Fibroblast of lung (primary cell): Measurements from ENCODE around the gene GPR119. TPM values are rescaled to one million over a fixed set of nuclear protein-coding genes. Genes with fewer than 3 reads are reported as not detected.

Experiments
- DNase-seq, 2 donors: peaks; one replicate each; pipeline versions ENCODE4 v3.0.0 to v3.0.0-alpha.2; 2010; ENCODE audit warnings: low read depth in 2 of 2
- H2AFZ ChIP-seq: 2 replicates; pipeline ENCODE4 v1.5.1; 2012; ENCODE audit warnings: low read length, control low read depth, inconsistent platforms
- H3K27ac ChIP-seq: 2 replicates; pipeline ENCODE4 v1.5.1; 2011; ENCODE audit warnings: low read length, control low read depth; ENCODE audit not compliant: insufficient read depth
- H3K27me3 ChIP-seq: 2 replicates; pipeline ENCODE4 v1.5.1; 2011; ENCODE audit warnings: mild to moderate bottlenecking, low read length; ENCODE audit not compliant: control insufficient read depth, insufficient read depth
- H3K36me3 ChIP-seq: 2 replicates; pipeline ENCODE4 v1.5.1; 2011; ENCODE audit warnings: low read length; ENCODE audit not compliant: control insufficient read depth, insufficient read depth
- H3K4me1 ChIP-seq: 2 replicates; pipeline ENCODE4 v1.5.1; 2011; ENCODE audit warnings: low read length; ENCODE audit not compliant: control insufficient read depth, insufficient read depth; ENCODE audit errors: extremely low read depth
- H3K4me2 ChIP-seq: 2 replicates; pipeline ENCODE4 v1.5.1; 2011; ENCODE audit warnings: low read length, control low read depth; ENCODE audit not compliant: insufficient read depth; ENCODE audit errors: extremely low read depth
- H3K4me3 ChIP-seq, 4 experiments: fragments of 200-600 bp in 1 of 4; sonication (generic) in 1 of 4; replicated peaks in 1 of 4; 2 replicates each; pipeline ENCODE4 v1.5.1; 2011 to 2016; ENCODE audit warnings: low read length in 4 of 4, low read depth in 3 of 4, mild to moderate bottlenecking in 3 of 4, control low read depth in 2 of 4, inconsistent platforms in 1 of 4, mixed read lengths in 1 of 4; ENCODE audit not compliant: insufficient read depth in 1 of 4; ENCODE audit errors: control extremely low read depth in 1 of 4
- H3K79me2 ChIP-seq: 2 replicates; pipeline ENCODE4 v1.5.1; 2012; ENCODE audit warnings: mild to moderate bottlenecking, low read length, inconsistent platforms; ENCODE audit not compliant: control insufficient read depth, insufficient read depth
- H3K9ac ChIP-seq: 2 replicates; pipeline ENCODE4 v1.5.1; 2011; ENCODE audit warnings: mild to moderate bottlenecking, low read length, control low read depth; ENCODE audit not compliant: insufficient read depth
- H3K9me3 ChIP-seq: 2 replicates; pipeline ENCODE4 v1.5.1; 2012; ENCODE audit warnings: low read depth, low read length; ENCODE audit not compliant: control insufficient read depth, insufficient read depth
- H4K20me1 ChIP-seq: 2 replicates; pipeline ENCODE4 v1.5.1; 2011; ENCODE audit warnings: low read length; ENCODE audit not compliant: control insufficient read depth, insufficient read depth; ENCODE audit errors: extremely low read depth
- EZH2 ChIP-seq: IDR thresholded peaks from 2 replicates; pipeline ENCODE4 v1.5.1; 2012; ENCODE audit warnings: low read length, control low read depth, mild to moderate bottlenecking; ENCODE audit errors: missing control alignments
- polyA plus RNA-seq, 2 donors: library from polyadenylated mRNA; depleted of rRNA in 1 of 2; stranded (reverse) in 1 of 2; unstranded in 1 of 2; fragments of >200 nt; gene quantifications; 2 replicates each; pipeline ENCODE4 v1.2.1, GENCODE V29; 2011 to 2012; ENCODE audit warnings: missing spikeins in 1 of 2
- total RNA-seq: library from RNA; depleted of rRNA; stranded (reverse); fragments of >200 nt; gene quantifications from 2 replicates; pipeline ENCODE4 v1.2.1, GENCODE V29; 2014
- TF ChIP-seq, protein P1 (sequence below), 2 donors: IDR thresholded peaks in 1 of 2; conservative IDR thresholded peaks in 1 of 2; 1 replicate in 1 of 2; 2 replicates in 1 of 2; pipeline ENCODE4 v1.5.1; 2011 to 2012; ENCODE audit warnings: low read length in 2 of 2, control low read depth in 1 of 2, inconsistent platforms in 1 of 2, low read depth in 1 of 2, mild to moderate bottlenecking in 1 of 2

The GPR119 gene
- total and polyA plus RNA-seq, 2 donors (not counting 1 experiment from before 2014, with no cell fraction given): not detected

DNA sequence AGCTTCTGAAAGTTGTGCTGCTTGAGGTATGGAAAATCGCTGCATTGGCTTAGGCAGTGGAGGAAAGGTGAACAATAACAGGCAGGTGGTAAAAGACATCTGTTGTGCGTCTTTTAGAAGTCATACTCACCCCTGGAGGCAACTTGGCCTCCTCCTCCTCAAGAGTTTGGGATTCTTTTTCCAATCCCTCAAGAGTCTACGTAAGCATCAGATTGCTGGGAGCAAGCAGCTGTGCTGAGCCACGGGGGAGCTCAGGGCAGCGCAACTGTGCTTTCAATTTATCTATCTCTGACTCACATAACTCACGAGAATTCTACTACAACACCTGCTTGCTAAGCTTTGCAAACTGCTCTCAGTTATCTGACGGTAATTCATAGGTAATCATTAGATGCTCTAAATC, 9.9 kb upstream of the GPR119 start:
- DNase-seq: no peak
- Histone ChIP-seq H4K20me1 (no peaks in the 10 kb centered on the region), H3K4me3 (no peak overlapping the region)

DNA sequence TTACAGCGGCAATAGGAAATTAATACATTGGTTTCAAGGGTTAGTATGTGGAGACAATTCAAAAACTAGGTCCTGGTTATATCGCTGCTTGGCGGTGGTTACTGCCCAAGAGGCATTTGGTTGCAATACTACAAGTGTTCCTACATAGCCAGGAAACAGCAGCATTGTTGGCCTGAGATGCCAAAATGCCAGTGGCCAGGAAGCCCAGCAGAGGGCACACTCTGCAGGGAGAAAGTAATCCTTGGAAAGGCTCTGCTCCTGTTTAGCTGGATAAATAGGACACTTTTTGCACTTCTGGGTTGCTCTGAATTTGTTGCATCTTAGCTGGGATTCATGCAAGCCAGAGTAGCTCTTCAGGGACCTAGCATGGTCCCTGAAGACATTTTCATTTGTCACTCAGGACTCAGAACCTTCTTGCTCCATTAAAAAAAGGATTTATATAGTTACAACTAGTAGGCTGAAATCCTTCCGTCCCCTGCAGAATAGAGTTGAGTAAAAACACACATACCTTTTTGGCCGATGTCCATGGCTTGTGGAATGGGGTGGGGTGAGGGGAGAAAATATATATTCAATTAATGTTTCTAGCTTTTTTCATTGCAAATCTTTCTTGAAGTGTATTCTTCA, 8.1 kb upstream of the GPR119 start:
- H3K27ac ChIP-seq: no peak overlapping the region
- no peaks in the 10 kb centered on the region for H3K36me3 ChIP-seq
- no peak overlapping the region for H3K9ac ChIP-seq
- H3K4me1 ChIP-seq: no peaks in the 10 kb centered on the region
- H3K4me2 ChIP-seq: no peak overlapping the region
- TF ChIP-seq EZH2: no peak
- TF ChIP-seq, protein P1, sequence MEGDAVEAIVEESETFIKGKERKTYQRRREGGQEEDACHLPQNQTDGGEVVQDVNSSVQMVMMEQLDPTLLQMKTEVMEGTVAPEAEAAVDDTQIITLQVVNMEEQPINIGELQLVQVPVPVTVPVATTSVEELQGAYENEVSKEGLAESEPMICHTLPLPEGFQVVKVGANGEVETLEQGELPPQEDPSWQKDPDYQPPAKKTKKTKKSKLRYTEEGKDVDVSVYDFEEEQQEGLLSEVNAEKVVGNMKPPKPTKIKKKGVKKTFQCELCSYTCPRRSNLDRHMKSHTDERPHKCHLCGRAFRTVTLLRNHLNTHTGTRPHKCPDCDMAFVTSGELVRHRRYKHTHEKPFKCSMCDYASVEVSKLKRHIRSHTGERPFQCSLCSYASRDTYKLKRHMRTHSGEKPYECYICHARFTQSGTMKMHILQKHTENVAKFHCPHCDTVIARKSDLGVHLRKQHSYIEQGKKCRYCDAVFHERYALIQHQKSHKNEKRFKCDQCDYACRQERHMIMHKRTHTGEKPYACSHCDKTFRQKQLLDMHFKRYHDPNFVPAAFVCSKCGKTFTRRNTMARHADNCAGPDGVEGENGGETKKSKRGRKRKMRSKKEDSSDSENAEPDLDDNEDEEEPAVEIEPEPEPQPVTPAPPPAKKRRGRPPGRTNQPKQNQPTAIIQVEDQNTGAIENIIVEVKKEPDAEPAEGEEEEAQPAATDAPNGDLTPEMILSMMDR (conservative IDR thresholded peaks at IDR 0.05 in 1 of 2, IDR thresholded peaks at IDR 0.05 in 1 of 2; ENCODE audit: low read depth in 1 of 2, low read length in 2 of 2): peak; percentile 60 to 78
- H2AFZ ChIP-seq: no peak overlapping the region
- H3K79me2 ChIP-seq: no peaks in the 10 kb centered on the region
- DNase-seq: peak; percentile 27 to 50
- H3K4me3 ChIP-seq: no peak overlapping the region
- no peaks in the 10 kb centered on the region for H3K27me3 ChIP-seq
- H4K20me1 ChIP-seq: no peaks in the 10 kb centered on the region
- no peaks in the 10 kb centered on the region for H3K9me3 ChIP-seq

More for the DNA sequence above, 9.9 kb upstream of the GPR119 start:
- Histone ChIP-seq H3K4me2 (no peak overlapping the region), H3K9me3 (no peaks in the 10 kb centered on the region), H3K36me3 (no peaks in the 10 kb centered on the region), H3K27ac (no peak overlapping the region), H3K4me1 (no peaks in the 10 kb centered on the region), H3K79me2 (no peaks in the 10 kb centered on the region), H3K27me3 (no peaks in the 10 kb centered on the region), H2AFZ (no peak overlapping the region), H3K9ac (no peak overlapping the region)
- TF ChIP-seq, protein P1 (conservative IDR thresholded peaks at IDR 0.05 in 1 of 2, IDR thresholded peaks at IDR 0.05 in 1 of 2; ENCODE audit: low read depth in 1 of 2, low read length in 2 of 2): no peak
- no peak for TF ChIP-seq EZH2

DNA sequence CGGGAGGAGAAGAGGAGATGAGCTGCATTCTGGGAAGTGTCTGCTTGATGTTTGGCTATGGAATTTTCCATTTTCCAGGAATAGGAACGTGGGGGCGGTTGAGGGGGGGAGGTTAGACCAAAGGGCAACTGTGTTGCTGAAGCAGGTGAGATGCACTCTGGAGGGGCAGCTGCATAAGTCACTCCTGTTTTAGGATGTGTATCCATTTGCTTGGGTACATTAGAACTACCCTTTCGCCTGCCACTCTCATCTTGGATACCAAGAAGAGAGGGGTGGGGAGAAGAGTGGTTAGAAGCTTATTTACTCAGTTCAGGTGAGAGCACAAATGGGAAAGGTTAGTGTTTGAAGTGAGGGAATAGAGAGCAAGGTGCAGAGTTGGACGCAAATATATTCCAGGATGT, 934 bp upstream of the GPR119 start:
- no peaks in the 10 kb centered on the region for H3K4me1 ChIP-seq
- no peaks in the 10 kb centered on the region for H3K27me3 ChIP-seq
- H3K9me3 ChIP-seq: no peaks in the 10 kb centered on the region
- H2AFZ ChIP-seq: no peak overlapping the region
- no peak for TF ChIP-seq EZH2
- TF ChIP-seq, protein P1 (conservative IDR thresholded peaks at IDR 0.05 in 1 of 2, IDR thresholded peaks at IDR 0.05 in 1 of 2; ENCODE audit: low read depth in 1 of 2, low read length in 2 of 2): no peak
- no peak overlapping the region for H3K9ac ChIP-seq
- H3K36me3 ChIP-seq: no peaks in the 10 kb centered on the region
- DNase-seq: no peak
- H4K20me1 ChIP-seq: no peaks in the 10 kb centered on the region
- no peak overlapping the region for H3K27ac ChIP-seq
- no peak overlapping the region for H3K4me3 ChIP-seq
- no peaks in the 10 kb centered on the region for H3K79me2 ChIP-seq
- H3K4me2 ChIP-seq: no peak overlapping the region
